Measurements from ENCODE around the gene VPS33B.

DNA sequence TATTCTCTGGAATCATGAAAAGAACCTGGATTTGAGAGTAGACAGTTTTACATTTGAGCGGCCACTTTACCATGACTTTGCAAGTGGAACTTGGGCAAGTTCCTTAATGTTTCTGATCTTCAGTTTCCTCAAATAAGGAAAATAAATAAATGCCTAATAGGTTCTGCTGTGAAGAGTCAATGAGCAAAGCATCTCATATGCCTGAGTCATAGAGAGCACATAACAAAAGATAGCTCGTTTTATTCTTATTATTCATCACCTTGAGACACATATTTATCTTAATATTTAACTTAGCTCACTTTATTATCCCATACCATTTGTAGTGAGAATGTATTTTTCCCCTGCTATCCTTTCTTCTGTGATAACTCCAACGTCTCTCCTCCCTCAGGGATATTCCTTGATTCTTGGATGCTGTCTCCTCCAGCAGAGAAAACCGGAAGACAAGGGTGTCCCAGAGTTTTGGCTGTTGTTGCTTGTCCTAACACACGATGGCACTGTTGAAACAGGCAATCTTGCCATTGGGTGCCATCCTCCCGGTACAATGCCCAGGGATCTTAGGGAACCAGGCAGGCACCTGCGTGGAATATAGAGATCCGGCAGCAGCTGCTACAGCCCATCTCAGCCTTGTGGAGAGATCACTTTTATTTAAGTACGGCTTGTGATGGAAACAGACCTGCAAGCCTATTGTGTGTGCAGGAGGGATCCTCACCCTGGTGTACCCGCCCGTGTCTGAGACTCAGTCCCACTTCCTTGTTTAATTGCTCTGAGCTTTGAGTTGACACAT is 33.3 kb upstream of the VPS33B start:
- TF ChIP-seq POLR2A (IDR thresholded peaks at IDR 0.05; ENCODE audit: low read depth, low read length) (no peak), POU2F2 (IDR thresholded peaks at IDR 0.05; ENCODE audit: low read depth, low read length) (no peak)

All from GM12891 (cell line).